Nephron (organoid): ENCODE data around the gene MTHFD1L.

Experiments used
- H3K27ac Mint-ChIP-seq, 3 experiments: 2 replicates each; pipeline ENCODE4 v1.8.0; 2020; ENCODE audit warnings: mixed read lengths in 3 of 3, mild to moderate bottlenecking in 2 of 3, moderate library complexity in 1 of 3
- H3K27me3 Mint-ChIP-seq: 2 replicates; pipeline ENCODE4 v1.8.0; 2021; ENCODE audit warnings: low read depth, mild to moderate bottlenecking, moderate library complexity, mixed read lengths
- H3K36me3 Mint-ChIP-seq: 2 replicates; pipeline ENCODE4 v1.8.0; 2020; ENCODE audit warnings: low read depth, mixed read lengths
- H3K4me1 Mint-ChIP-seq: 2 replicates; pipeline ENCODE4 v1.8.0; 2020; ENCODE audit warnings: mixed read lengths
- H3K4me3 Mint-ChIP-seq, 3 experiments: 2 replicates each; pipeline ENCODE4 v1.8.0; 2020; ENCODE audit warnings: mild to moderate bottlenecking in 3 of 3, mixed read lengths in 3 of 3, moderate library complexity in 2 of 3
- H3K9me3 Mint-ChIP-seq: 2 replicates; pipeline ENCODE4 v1.8.0; 2020; ENCODE audit warnings: mixed read lengths
- TF ChIP-seq, protein P1 (sequence below), 3 experiments: fragments of 200-600 bp; sonication (generic); IDR thresholded peaks; one replicate each; pipeline ENCODE4 v1.5.0; 2021; ENCODE audit warnings: antibody characterized with exemption in 3 of 3; ENCODE audit not compliant: unreplicated experiment in 3 of 3

MTHFD1L gene

DNA sequence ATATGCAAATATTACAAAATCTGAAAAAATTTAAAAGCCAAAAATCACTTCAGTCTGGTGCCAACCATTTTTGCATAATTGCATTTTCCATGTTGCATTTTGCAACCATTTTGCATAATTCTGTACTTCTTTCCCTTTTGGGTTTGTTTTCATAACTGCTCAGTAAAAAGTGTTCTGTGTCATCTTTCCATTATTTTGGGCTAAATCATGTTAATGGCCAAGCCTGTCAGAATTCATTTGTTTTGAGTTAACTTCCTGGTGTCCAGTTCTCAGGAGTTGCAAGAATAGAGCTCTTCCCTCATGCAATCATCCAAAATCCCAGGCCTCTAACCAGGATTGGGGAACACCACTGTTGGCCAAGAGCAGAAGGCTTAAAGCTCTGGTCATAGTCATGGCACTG is 133.6 kb downstream of the MTHFD1L start:
- peaks cover 13% of the 10 kb centered on the region for H3K36me3 Mint-ChIP-seq
- H3K27me3 Mint-ChIP-seq = no peaks in the 10 kb centered on the region
- peak overlapping the region; percentile 50 to 78 (median 63) for H3K27ac Mint-ChIP-seq
- TF ChIP-seq, protein P1, sequence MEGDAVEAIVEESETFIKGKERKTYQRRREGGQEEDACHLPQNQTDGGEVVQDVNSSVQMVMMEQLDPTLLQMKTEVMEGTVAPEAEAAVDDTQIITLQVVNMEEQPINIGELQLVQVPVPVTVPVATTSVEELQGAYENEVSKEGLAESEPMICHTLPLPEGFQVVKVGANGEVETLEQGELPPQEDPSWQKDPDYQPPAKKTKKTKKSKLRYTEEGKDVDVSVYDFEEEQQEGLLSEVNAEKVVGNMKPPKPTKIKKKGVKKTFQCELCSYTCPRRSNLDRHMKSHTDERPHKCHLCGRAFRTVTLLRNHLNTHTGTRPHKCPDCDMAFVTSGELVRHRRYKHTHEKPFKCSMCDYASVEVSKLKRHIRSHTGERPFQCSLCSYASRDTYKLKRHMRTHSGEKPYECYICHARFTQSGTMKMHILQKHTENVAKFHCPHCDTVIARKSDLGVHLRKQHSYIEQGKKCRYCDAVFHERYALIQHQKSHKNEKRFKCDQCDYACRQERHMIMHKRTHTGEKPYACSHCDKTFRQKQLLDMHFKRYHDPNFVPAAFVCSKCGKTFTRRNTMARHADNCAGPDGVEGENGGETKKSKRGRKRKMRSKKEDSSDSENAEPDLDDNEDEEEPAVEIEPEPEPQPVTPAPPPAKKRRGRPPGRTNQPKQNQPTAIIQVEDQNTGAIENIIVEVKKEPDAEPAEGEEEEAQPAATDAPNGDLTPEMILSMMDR (IDR thresholded peaks at IDR 0.05; ENCODE audit: unreplicated experiment in 3 of 3) = no peak
- H3K4me3 Mint-ChIP-seq = no peak overlapping the region
- H3K9me3 Mint-ChIP-seq = peaks cover under 1% of the 10 kb centered on the region
- H3K4me1 Mint-ChIP-seq = peaks cover 38% of the 10 kb centered on the region

DNA sequence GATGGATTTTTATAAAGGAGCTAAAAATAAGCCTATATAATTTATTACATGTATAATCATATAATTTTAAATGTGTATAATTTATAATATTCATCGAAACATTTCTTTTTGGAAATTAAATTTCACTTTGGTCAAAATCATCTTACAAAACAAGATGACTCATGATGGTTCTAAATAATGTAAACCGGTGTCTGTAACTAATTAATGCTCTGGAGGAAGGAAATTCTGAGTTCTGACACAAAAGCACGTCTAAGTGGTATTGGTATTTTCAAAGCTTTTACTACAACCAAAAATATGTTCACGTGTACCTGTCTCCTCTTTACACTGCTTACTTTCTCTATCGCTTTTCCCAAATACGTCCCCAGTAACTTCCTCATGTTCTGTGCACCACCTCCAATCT is 134.1 kb downstream of the MTHFD1L start:
- Mint-ChIP-seq H3K4me1 (peaks cover 42% of the 10 kb centered on the region), H3K4me3 (no peak overlapping the region), H3K27me3 (no peaks in the 10 kb centered on the region), H3K27ac (peak overlapping the region; percentile 51 to 78 (median 63)), H3K9me3 (no peaks in the 10 kb centered on the region), H3K36me3 (peaks cover 8% of the 10 kb centered on the region)
- TF ChIP-seq, protein P1 (IDR thresholded peaks at IDR 0.05; ENCODE audit: unreplicated experiment in 3 of 3) = no peak

DNA sequence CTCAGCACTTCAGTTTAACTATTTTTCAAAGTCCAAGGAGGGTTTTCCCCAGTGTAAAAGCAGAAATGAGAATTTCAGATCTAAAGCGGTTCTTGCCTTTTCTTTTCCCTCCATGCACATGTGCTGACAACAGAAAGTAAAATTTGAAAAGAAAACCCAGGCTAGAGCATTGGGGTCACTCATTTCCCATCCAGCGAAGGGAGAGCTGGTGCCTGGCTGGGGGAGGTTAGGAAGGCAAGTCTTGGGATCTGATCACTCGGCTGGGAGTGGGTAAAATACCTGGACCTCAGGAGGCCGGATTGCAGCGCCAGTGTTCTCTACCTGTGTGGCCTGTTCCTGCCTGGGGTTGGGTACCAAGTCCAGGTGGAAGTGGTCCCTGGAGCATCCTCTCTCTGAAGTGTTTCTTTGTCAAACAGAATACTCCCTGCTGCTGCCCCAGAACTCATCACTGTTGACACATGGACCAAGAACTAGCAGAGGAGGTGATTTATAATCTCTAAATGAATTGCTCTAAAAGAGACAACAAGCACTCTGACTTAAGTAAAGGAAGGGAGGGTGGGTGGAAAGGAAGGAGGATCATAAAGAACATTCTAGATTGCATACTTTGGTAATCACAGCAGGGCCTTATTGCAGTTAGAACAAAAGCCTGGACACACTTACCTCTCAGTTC is 136.0 kb downstream of the MTHFD1L start:
- Mint-ChIP-seq H3K4me3 (no peak overlapping the region), H3K4me1 (peaks cover 62% of the 10 kb centered on the region), H3K27ac (peak overlapping the region; percentile 95 to 97 (median 96)), H3K27me3 (no peaks in the 10 kb centered on the region), H3K36me3 (peaks cover 1% of the 10 kb centered on the region), H3K9me3 (no peaks in the 10 kb centered on the region)
- TF ChIP-seq, protein P1 (IDR thresholded peaks at IDR 0.05; ENCODE audit: unreplicated experiment in 3 of 3) = no peak

DNA sequence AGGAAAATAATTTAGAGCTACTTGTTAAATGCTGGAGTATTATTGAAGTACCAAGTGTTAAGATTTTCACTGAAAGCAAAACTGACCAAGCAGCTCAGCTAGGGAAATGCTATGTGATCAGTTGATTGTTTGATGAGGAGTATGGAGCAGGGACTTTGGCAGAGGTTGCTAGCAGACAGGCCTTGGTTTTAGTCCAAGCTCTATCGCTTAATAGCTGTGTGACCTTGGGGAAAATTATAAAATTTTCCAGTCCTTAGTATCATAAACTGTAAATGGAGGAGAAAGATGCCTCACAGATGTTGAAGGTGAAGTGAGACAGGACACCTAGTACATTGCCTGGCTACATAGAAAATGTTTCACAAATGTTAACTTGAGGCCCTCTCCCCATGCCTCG is 136.6 kb downstream of the MTHFD1L start:
- TF ChIP-seq, protein P1 (IDR thresholded peaks at IDR 0.05; ENCODE audit: unreplicated experiment in 3 of 3) = no peak
- Mint-ChIP-seq H3K4me1 (peaks cover 65% of the 10 kb centered on the region), H3K27ac (peak overlapping the region; percentile 95 to 97 (median 96)), H3K27me3 (no peaks in the 10 kb centered on the region), H3K9me3 (no peaks in the 10 kb centered on the region), H3K4me3 (no peak overlapping the region), H3K36me3 (no peaks in the 10 kb centered on the region)

DNA sequence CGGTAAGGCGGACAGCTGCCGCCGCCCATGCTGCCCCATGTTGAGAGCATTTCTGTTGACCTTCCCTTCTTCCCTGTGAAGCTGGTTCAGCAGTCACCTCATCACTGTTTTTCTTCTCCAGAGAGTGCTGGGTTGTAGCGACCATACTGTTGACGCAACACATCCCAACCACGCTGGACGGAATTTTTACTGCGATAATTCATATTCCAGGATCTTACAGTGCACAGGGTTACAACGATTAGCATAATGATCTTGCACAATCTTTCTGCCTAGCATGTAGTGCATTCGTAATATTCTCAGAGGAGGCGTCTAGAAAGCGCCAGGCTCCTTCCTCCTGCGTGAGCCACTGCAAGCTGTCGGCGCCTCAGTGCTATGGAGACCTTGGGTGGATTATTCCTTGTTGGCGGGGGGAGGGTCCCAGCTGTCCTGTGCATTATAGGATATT is 137.0 kb downstream of the MTHFD1L start:
- H3K4me3 Mint-ChIP-seq = no peak overlapping the region
- H3K4me1 Mint-ChIP-seq = peaks cover 68% of the 10 kb centered on the region
- no peaks in the 10 kb centered on the region for H3K9me3 Mint-ChIP-seq
- peak overlapping the region; percentile 95 to 97 (median 96) for H3K27ac Mint-ChIP-seq
- H3K27me3 Mint-ChIP-seq = no peaks in the 10 kb centered on the region
- no peaks in the 10 kb centered on the region for H3K36me3 Mint-ChIP-seq
- TF ChIP-seq, protein P1 (IDR thresholded peaks at IDR 0.05; ENCODE audit: unreplicated experiment in 3 of 3) = no peak
